Activated CD4-positive, CD25-positive, alpha-beta regulatory T cell treated with anti-CD3 and anti-CD28 coated beads, Interleukin-2, amount 50 U/mL, for 24 hours (primary cell): ENCODE results near the gene KRTAP10-5.
"Not testable (repeated sequence)": the region's sequence is repeated elsewhere in the genome, so short reads cannot be mapped to it uniquely, and the experiment has no call there.

Experiments
- ATAC-seq, 2 donors: fragments of 150-1000 bp; cut with Tn5 transposase; one replicate each; pipeline ENCODE4 v1.10.0; 2021; ENCODE audit warnings: mild to moderate bottlenecking in 1 of 2, moderate library complexity in 1 of 2

Gene KRTAP10-5

GRCh38 chr21:44571296-44571695, 9.1 kb downstream of the KRTAP10-5 start:
- ATAC-seq, result no peak

GRCh38 chr21:44569861-44570517, 10.4 kb downstream of the KRTAP10-5 start:
- ATAC-seq, result no peak

GRCh38 chr21:44568667-44569556, 11.5 kb downstream of the KRTAP10-5 start:
- ATAC-seq, result no peak

- ATAC-seq, result no peak
These were observed 12.1 kb downstream of the KRTAP10-5 start for GRCh38 chr21:44568261-44568660.

- ATAC-seq, result no peak
These were observed 12.8 kb downstream of the KRTAP10-5 start for GRCh38 chr21:44567481-44568171.

GRCh38 chr21:44566403-44566802, 14.0 kb downstream of the KRTAP10-5 start:
- ATAC-seq, result no peak

- ATAC-seq, result peak; percentile 76 to 80
These were observed 15.4 kb downstream of the KRTAP10-5 start for GRCh38 chr21:44564886-44565598.

GRCh38 chr21:44564099-44564498, 16.3 kb downstream of the KRTAP10-5 start:
- ATAC-seq, result no peak

GRCh38 chr21:44558695-44559094, 21.7 kb downstream of the KRTAP10-5 start, which contains the start of gene KRTAP10-3:
Gene KRTAP10-3 (minus strand): TSS chr21:44558795. CDS start chr21:44558715, 80 bp downstream.
- ATAC-seq, result no peak

GRCh38 chr21:44558329-44558675, 22.1 kb downstream of the KRTAP10-5 start:
- ATAC-seq, result not testable (repeated sequence)

GRCh38 chr21:44557491-44558328, 22.7 kb downstream of the KRTAP10-5 start:
- ATAC-seq, result no peak

GRCh38 chr21:44556879-44557278, 23.5 kb downstream of the KRTAP10-5 start:
- ATAC-seq, result peak in 1 of 2 donors; percentile 17

GRCh38 chr21:44555200-44555875, 25.1 kb downstream of the KRTAP10-5 start:
- ATAC-seq, result no peak

GRCh38 chr21:44552681-44553080, 27.7 kb downstream of the KRTAP10-5 start:
- ATAC-seq, result no peak

GRCh38 chr21:44552136-44552535, 28.3 kb downstream of the KRTAP10-5 start:
- ATAC-seq, result no peak

GRCh38 chr21:44551340-44551961, 29.0 kb downstream of the KRTAP10-5 start, which contains the start of gene KRTAP10-2:
Gene KRTAP10-2 (minus strand): TSS chr21:44551505. CDS start chr21:44551458, 47 bp downstream.
- no peak for ATAC-seq

GRCh38 chr21:44550807-44551206, 29.6 kb downstream of the KRTAP10-5 start:
- ATAC-seq, result no peak

- not testable (repeated sequence) for ATAC-seq
These were observed 30.1 kb downstream of the KRTAP10-5 start for GRCh38 chr21:44550285-44550684.

GRCh38 chr21:44549525-44550211, 30.7 kb downstream of the KRTAP10-5 start:
- ATAC-seq, result no peak

- no peak for ATAC-seq
These were observed 31.5 kb downstream of the KRTAP10-5 start for GRCh38 chr21:44548922-44549321.
